Colonic mucosa (tissue), 4 donors: ENCODE measurements around the gene IDH3G. TPM values are rescaled to one million over a fixed set of nuclear protein-coding genes. Genes with fewer than 3 reads are reported as not detected.

Experiments used
- DNase-seq: peaks from one replicate; pipeline ENCODE4 v3.0.0-alpha.2; 2020
- H3K27ac ChIP-seq: fragments of 200-600 bp; one replicate; pipeline ENCODE4 v1.8.0; 2021
- H3K27me3 ChIP-seq: fragments of 200-600 bp; one replicate; pipeline ENCODE4 v1.8.0; 2021
- H3K36me3 ChIP-seq: fragments of 200-600 bp; one replicate; pipeline ENCODE4 v1.8.0; 2021
- H3K4me1 ChIP-seq: fragments of 200-600 bp; one replicate; pipeline ENCODE4 v1.8.0; 2021; ENCODE audit warnings: mild to moderate bottlenecking
- H3K4me3 ChIP-seq: fragments of 200-600 bp; one replicate; pipeline ENCODE4 v1.8.0; 2021
- H3K9ac ChIP-seq, 2 donors: one replicate each; pipeline ENCODE4 v1.7.0; 2013; ENCODE audit warnings: control low read depth in 2 of 2, low read depth in 2 of 2, low read length in 2 of 2
- H3K9me3 ChIP-seq: fragments of 200-600 bp; one replicate; pipeline ENCODE4 v1.8.0; 2021
- CTCF ChIP-seq: fragments of 200-600 bp; IDR thresholded peaks from one replicate; pipeline ENCODE4 v1.8.0; 2022; ENCODE audit warnings: antibody characterized with exemption, mild to moderate bottlenecking
- intact Hi-C: fragments of 100-400 bp; cut with DNase I; formaldehyde crosslinking; loops from one replicate; pipeline ENCODE4 v1.14.1; 2022
- total RNA-seq, 2 donors: library from RNA; stranded (reverse); fragmentation: NEBNext Ultra II Directional in 1 of 2; extraction: Animal tissue kit (Norgen Biotek cat#: 25700) in 1 of 2; gene quantifications; one replicate each; pipeline ENCODE4 v1.2.1, GENCODE V29; 2021
- donor health status: healthy.
- donor health status: DM: no; HTN: no; CAD: no.
- donor health status: DM: no; HTN: no; CAD: no.

The IDH3G gene
- total RNA-seq, 2 donors from 2014 or later = 80.6 to 92.6 TPM

GRCh38 chrX:153804621-153805020 is 10.4 kb upstream of the IDH3G start:
- DNase-seq = no peak

GRCh38 chrX:153804100-153804595 is 10.0 kb upstream of the IDH3G start:
- H3K9ac ChIP-seq = no peak overlapping the region
- no peaks in the 10 kb centered on the region for H3K27me3 ChIP-seq
- no peaks in the 10 kb centered on the region for H3K36me3 ChIP-seq
- TF ChIP-seq CTCF = no peak
- no peak overlapping the region for H3K27ac ChIP-seq
- no peaks in the 10 kb centered on the region for H3K4me1 ChIP-seq
- no peaks in the 10 kb centered on the region for H3K9me3 ChIP-seq
- intact Hi-C loops = no loop called here
- no peak for DNase-seq
- H3K4me3 ChIP-seq = no peak overlapping the region

More at GRCh38 chrX:153804621-153805020, 10.4 kb upstream of the IDH3G start:
- H3K9ac ChIP-seq = no peak overlapping the region
- H3K4me1 ChIP-seq = no peaks in the 10 kb centered on the region
- intact Hi-C loops = no loop called here
- no peaks in the 10 kb centered on the region for H3K36me3 ChIP-seq
- no peak overlapping the region for H3K4me3 ChIP-seq
- no peak for TF ChIP-seq CTCF
- H3K9me3 ChIP-seq = no peaks in the 10 kb centered on the region
- H3K27me3 ChIP-seq = no peaks in the 10 kb centered on the region
- no peak overlapping the region for H3K27ac ChIP-seq

GRCh38 chrX:153803211-153804099 is 9.3 kb upstream of the IDH3G start:
- Histone ChIP-seq H3K36me3 (no peaks in the 10 kb centered on the region), H3K9me3 (no peaks in the 10 kb centered on the region), H3K4me3 (no peak overlapping the region), H3K27me3 (no peaks in the 10 kb centered on the region), H3K9ac (no peak overlapping the region), H3K27ac (no peak overlapping the region), H3K4me1 (no peaks in the 10 kb centered on the region)
- intact Hi-C loops = no loop called here
- no peak for TF ChIP-seq CTCF
- no peak for DNase-seq

GRCh38 chrX:153802513-153803045 is 8.4 kb upstream of the IDH3G start:
- intact Hi-C loops = no loop called here
- no peaks in the 10 kb centered on the region for H3K4me1 ChIP-seq
- no peak overlapping the region for H3K9ac ChIP-seq
- no peak for DNase-seq
- H3K27me3 ChIP-seq = no peaks in the 10 kb centered on the region
- H3K9me3 ChIP-seq = no peaks in the 10 kb centered on the region
- peaks cover 4% of the 10 kb centered on the region for H3K36me3 ChIP-seq
- no peak overlapping the region for H3K4me3 ChIP-seq
- H3K27ac ChIP-seq = no peak overlapping the region
- no peak for TF ChIP-seq CTCF

GRCh38 chrX:153801669-153802068 is 7.5 kb upstream of the IDH3G start:
- H3K27ac ChIP-seq = no peak overlapping the region
- intact Hi-C loops = no loop called here
- no peak overlapping the region for H3K4me3 ChIP-seq
- H3K9ac ChIP-seq = no peak overlapping the region
- TF ChIP-seq CTCF = no peak
- no peaks in the 10 kb centered on the region for H3K27me3 ChIP-seq
- peaks cover 4% of the 10 kb centered on the region for H3K36me3 ChIP-seq
- no peaks in the 10 kb centered on the region for H3K4me1 ChIP-seq
- no peaks in the 10 kb centered on the region for H3K9me3 ChIP-seq
- no peak for DNase-seq
